ENCODE data around the gene DLG5. TPM values are rescaled to one million over a fixed set of nuclear protein-coding genes. Genes with fewer than 3 reads are reported as not detected.

Gene DLG5
- polyA plus RNA-seq, 4 donors, result 34.0 to 53.8 (median 43.0) TPM

DNA sequence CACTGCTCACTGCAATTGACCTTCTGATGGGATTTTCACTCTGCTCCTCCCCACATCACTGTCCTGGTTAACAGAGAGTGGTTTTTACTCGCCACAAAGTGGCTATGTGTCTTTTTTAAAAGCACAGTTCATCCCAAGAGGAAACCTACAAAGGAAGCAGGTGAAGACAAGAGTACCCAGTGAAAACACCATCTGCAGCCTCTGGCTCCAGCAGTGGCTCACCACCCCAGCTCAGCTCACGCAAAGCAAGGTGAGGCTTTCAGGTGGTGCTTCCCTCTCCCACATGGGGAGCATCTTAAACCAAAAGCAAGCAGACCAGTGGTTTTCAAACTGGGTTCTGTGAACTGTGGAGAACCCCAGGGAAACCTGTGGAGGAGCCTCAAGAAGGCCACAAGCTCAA is 14.0 kb downstream of the DLG5 start:
- no peak for DNase-seq (ENCODE audit: low read depth in 4 of 4, low spot score in 2 of 4)

- no peak for DNase-seq (ENCODE audit: low read depth in 4 of 4, low spot score in 2 of 4)
These were observed 14.9 kb downstream of the DLG5 start for GRCh38 chr10:77911535-77912123.

DNA sequence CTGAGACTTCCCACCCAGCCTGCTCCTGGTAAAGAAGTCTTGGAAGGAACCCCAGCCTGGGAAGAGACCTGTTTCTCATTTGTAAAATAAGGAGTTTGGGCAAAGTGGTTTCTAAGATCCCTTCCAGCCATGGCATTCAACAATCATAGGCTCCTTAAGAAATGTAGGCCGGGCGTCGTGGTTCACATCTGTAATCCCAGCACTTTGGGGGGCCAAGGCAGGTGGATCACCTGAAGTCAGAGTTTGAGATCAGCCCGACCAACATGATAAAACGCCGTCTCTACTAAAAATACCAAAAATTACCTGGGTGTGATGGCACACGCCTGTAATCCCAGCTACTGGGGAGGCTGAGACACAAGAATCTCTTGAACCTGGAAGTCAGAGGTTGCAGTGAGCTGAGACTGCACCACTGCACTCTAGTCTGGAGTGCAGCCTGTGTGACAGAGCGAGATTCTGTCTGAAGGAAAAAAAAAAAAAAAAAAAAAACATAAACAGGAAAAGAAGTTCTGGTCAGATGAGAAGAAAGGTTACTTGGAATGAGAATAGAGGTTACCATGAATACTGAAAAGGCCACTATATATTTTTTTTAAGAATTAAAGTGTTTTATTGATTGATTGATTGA is 15.9 kb downstream of the DLG5 start:
- DNase-seq (ENCODE audit: low read depth in 4 of 4, low spot score in 2 of 4), result no peak

GRCh38 chr10:77909749-77910375 is 16.7 kb downstream of the DLG5 start:
- no peak for DNase-seq (ENCODE audit: low read depth in 4 of 4, low spot score in 2 of 4)

DNA sequence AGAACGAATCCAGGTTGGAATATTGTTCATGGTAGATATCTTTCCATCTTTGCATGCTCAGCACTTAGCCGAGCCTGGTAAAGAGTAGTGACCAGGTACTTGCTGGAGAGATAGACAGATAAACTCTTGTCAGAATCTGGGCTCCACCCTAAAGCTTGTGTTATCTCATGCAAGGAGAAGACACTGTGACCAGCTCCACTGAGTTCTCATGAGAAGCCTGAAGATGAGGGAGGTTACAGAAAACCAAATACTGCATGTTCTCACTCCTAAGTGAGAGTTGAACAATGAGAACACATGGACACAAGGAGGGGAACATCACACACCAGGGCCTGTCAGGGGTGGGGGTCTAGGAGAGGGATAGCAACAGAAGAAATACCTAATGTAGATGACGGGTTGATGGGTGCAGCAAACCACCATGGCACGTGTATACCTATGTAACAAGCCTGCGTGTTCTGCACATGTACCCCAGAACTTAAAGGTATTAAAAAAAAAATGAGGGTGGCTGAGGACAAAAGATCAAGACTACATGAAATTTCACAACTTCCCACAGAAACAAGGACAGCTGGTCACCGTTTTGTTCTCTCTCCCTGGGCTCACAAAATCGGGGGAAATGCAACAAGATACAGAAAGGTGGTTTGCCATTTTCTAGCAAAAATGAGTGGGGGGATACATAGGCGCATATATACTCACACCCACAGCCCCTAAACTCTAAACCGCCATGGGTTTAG is 17.4 kb downstream of the DLG5 start:
- DNase-seq (ENCODE audit: low read depth in 4 of 4, low spot score in 2 of 4), result no peak

DNA sequence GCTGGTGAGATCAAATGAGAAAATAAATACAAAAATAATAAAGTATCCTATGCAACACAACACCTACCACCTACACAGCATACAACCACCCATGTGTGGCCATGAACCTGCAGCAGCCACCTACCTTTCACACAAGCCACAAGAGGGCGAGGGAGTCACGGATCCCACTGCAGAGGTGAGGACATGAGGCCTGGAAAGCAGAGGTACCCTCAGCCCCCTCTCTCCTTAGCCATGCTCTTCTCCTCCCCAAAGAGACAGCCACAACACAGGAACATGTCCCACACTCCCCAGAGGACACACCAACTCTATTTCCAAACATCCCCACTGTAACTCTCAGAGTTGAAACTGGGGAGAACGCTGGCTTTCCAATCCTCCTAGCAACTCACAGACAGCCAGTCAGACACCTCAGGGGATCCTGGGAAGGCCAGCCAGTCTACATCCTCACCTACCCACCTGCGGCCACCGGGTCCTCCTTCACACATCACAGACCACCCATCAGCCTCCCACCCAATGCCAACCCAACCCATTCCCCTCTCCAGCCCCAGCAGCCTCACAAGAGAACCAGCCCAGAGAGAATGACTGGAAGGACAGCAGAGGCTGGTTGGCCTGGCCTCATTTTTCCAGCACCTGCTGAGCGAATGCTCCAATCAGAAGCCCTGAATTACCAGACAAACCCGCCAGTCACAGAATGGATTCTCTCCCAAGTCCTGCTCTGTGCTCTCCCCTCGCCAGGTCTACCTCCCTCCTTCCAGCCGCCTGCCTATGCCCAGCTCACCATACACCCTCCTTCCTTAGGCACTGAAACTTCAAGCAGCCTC is 18.4 kb downstream of the DLG5 start:
- no peak for DNase-seq (ENCODE audit: low read depth in 4 of 4, low spot score in 2 of 4)

DNA sequence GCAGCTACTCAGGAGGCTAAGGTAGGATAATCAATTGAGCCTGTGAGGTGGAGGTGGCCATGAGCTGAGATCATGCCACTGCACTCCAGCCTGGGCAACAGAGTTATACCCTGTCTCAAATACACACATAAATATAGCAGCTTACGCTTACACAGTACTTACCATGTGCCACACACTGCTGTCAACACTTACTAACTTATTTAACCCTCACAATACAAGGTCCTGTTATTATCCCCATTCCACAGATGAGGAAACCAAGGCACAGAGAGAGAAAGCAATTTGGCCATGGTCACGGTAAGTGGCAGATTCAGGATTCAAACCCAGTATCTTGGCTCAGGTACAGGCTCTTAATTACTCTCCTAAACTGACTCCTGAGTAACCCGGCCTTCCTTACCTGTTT is 19.1 kb downstream of the DLG5 start:
- no peak for DNase-seq (ENCODE audit: low read depth in 4 of 4, low spot score in 2 of 4)

- no peak for DNase-seq (ENCODE audit: low read depth in 4 of 4, low spot score in 2 of 4)
These were observed 19.6 kb downstream of the DLG5 start for GRCh38 chr10:77906951-77907421.

DNA sequence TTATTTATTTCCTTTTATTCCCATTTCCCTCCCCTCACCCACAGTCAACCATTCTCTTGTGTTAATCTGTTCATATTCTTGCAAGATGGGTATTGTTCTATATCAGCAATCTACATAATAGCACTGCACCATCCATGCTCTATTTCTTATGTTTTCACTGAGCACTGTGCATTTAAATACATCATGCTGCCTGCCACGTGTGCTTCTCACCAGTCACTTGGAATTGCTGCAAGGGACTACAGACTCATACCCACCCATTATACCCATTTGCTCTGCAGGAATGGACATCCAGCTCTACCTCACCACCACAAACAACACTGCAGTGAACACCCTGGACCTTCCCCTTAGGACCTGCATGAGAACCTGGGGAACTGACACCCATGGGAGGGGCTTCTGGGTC is 20.8 kb downstream of the DLG5 start:
- DNase-seq (ENCODE audit: low read depth in 4 of 4, low spot score in 2 of 4), result no peak

DNA sequence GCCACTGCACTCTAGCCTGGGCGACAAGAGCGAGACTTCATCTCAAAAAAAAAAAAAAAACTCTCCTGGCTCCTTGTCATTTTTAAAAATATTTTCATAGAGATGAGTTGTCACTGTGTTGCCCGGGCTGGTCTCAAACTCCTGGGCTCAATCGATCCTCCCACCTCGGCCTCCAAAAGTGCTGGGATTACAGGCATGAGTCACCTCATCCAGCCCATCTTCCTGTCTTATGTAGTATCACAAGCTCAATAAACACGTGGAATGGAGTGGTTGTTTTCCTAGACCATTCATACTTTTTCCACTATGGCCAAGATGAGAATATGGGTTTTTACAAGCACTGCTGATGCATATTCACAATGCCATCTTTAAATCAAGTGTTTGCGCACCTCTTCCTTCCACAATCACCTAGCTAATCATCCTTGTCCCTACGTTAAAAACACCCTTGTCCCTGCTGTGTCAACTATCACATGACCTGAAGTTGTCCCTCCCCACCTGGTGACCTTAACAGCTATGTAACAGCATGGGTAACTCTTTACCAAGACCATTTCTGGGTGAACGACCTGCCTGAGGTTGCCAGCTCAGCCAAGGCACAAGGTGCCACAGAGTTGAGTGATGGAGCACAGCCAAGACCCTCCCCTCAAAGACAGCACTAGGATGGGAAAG is 21.3 kb downstream of the DLG5 start:
- no peak for DNase-seq (ENCODE audit: low read depth in 4 of 4, low spot score in 2 of 4)

DNA sequence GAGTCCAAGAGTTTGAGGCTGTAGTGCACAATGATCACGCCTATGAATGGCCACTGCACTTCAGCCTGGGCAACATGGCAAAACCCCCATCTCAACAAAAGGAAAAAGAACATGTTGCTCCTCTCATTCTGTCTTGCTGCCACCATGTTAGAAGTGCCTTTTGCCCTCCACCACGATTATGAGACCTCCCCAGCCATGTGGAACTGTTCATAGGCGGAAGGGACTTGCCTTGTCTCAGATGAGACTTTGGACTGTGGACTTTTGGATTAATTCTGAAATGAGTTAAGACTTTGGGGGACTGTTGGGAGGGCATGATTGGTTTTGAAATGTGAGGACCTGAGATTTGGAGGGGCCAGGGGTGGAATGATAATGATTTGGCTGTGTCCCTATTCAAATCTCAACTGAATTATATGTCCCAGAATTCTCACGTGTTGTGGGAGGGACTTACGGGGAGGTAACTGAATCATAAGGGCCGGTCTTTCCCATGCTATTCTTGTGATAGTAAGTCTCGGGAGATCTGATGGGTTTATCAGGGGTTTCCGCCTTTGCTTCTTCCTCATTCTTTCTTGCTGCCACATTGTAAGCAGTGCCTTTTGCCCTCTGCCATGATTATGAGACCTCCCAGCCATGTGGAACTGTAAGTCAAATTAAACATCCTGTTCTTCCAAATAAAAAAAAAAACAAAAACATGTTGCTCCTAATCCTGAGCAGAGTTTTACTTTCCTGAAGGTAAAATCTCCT is 22.3 kb downstream of the DLG5 start:
- DNase-seq (ENCODE audit: low read depth in 4 of 4, low spot score in 2 of 4), result no peak

GRCh38 chr10:77902159-77902558 is 24.4 kb downstream of the DLG5 start:
- no peak for DNase-seq (ENCODE audit: low read depth in 4 of 4, low spot score in 2 of 4)

GRCh38 chr10:77901743-77902142 is 24.8 kb downstream of the DLG5 start:
- no peak for DNase-seq (ENCODE audit: low read depth in 4 of 4, low spot score in 2 of 4)

DNA sequence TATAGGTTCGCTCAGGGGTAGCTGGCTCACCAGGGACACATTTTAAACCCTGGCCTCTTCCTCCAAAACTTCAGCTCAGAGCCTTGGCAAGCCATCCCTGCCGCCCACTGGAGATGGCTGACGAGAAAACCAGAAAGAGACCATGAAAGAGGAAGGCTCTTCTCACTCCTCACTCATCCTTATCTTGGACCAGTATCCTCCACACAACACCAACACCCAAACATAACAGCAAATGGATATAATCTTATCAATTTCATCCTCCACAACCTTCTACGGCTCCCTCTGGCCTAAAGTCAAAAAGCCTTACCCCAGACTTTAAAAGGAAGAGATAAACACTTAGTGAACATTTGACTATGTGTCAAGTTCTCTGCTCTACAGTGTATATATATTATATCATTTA is 26.9 kb downstream of the DLG5 start:
- DNase-seq (ENCODE audit: low read depth in 4 of 4, low spot score in 2 of 4), result no peak

DNA sequence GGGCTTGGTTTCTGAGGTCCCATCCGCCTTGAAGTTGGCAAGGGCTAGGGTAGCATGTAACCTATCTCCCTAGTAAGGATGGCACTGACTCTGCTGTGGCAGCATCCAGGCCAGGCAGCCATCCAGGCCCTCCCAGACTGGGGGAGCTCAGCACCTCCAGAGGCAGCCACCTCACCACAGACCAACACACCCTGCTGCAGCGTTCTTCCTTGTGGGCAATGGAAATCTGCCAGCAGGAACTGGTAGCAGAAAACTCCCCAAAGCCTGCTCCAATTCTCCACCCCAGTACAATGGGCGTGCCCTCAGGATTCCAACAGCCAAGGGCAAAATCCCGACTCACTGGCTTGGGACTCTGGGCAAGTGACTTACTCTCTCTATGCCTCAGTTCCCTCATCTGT is 27.5 kb downstream of the DLG5 start:
- no peak for DNase-seq (ENCODE audit: low read depth in 4 of 4, low spot score in 2 of 4)

GRCh38 chr10:77898323-77899079 is 28.1 kb downstream of the DLG5 start:
- DNase-seq (ENCODE audit: low read depth in 4 of 4, low spot score in 2 of 4), result no peak

- no peak for DNase-seq (ENCODE audit: low read depth in 4 of 4, low spot score in 2 of 4)
These were observed 30.5 kb downstream of the DLG5 start for GRCh38 chr10:77896058-77896457.

DNA sequence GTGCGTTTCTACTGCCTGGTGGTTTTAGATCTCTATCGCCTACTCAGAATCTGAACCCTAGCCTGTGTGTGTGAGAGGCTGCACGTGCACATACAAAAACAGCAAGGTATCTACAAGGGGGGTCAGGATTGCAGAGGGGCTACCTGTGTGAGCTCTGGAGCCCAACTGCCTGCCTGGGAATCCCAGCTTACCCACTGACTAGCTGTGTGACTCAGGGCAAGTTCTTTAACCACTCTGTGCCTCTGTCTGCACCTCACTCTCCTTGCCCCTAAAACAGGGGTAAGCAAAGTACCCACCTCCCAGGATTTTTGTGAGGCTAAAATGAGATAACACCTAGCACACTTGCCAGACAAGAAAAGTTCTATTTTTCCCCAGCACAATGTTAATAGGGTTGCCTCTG is 32.5 kb downstream of the DLG5 start:
- no peak for DNase-seq (ENCODE audit: low read depth in 4 of 4, low spot score in 2 of 4)

DNA sequence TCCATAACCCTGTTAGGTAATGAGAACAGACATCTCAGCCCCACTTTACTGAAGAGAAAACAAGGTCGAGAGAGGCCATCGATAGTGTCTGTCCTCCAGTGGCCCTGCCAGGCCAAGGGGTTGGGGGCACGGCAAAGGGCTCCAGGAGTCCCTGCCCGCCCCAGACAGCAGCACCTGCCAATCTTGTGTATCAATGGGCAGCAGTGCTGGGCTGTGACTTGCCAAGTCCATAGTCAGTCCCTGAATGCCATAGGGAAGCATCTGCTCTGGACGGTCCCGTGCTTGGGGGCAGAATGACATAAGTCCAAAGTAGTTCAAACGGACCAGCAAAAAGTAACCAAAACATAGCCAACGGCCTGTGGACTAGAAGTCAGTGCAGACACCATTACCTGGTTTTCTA is 33.2 kb downstream of the DLG5 start:
- DNase-seq (ENCODE audit: low read depth in 4 of 4, low spot score in 2 of 4), result no peak
